SH-SY5Y (cell line): Measurements from ENCODE around the gene EVI2A.

Experiments
- GATA2 ChIP-seq: IDR thresholded peaks from 2 replicates; pipeline ENCODE4 v1.6.1; 2011; ENCODE audit warnings: mild to moderate bottlenecking, low read depth, low read length
- GATA3 ChIP-seq: IDR thresholded peaks from 2 replicates; pipeline ENCODE4 v1.6.1; 2011; ENCODE audit warnings: low read depth, mild to moderate bottlenecking, low read length, moderate library complexity

Gene EVI2A

GRCh38 chr17:31321481-31321880 is at the start of gene EVI2A:
Gene EVI2A, minus strand, starts transcription at chr17:31321622. Its CDS starts 2,609 bp downstream, at chr17:31319013.
- no peak for TF ChIP-seq GATA3
- TF ChIP-seq GATA2 = no peak

DNA sequence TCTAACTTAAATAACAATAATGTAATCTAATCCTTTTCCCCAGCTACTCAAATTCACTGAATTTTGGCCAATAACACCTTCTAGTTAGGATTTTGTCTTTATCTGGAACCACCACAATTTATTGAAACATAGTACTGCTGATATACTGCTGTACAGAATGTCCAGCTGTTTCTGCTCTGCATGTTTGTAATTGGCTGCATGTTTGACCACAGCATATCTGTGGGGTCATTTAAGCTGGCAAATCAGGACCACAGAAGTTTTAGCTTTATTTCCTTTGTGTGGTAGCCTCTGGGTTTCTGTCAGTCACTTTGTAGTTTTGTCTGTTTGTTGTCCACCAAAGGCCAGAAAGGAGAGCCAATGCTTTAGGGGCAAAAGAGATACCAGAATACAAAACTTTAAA is 47.8 kb upstream of the EVI2A start:
- TF ChIP-seq GATA3 (no peak), GATA2 (no peak)

DNA sequence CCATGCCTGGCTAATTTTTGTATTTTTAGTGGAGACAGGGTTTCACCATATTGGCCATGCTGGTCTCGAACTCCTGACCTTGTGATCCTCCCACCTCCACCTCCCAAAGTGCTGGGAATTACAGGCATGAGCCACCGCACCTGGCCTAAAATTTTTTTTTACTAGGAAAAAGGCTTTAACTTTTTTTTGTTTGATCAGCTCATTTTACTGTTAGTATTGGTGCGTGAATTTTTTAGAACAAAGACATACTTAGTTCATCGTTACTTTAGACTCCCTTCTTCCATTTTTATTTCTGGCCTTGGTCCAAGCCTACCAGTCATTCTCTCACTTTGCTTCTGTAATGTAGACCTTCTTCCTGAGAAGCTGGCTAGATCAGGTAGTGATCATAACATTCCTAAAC is 44.7 kb upstream of the EVI2A start:
- TF ChIP-seq GATA2 (no peak), GATA3 (no peak)

DNA sequence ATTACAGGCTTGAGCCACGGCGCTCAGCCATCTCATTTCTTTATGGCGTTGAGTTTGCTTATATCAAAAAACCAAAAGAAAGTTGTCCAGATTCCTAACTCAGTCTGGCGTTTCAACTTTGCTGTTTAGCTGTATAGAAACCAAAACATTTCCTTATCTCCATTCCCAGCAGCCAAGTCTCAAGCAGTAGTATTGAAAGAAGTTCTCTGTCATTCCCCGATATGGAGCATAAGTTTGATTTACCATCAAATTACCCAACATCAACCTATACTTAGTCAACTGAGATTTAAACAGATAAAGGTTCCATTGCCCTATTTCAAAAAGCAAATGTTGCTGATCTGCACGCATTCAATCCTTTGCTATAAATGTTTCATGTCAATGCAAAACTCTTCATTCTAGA is 42.6 kb upstream of the EVI2A start:
- no peak for TF ChIP-seq GATA3
- no peak for TF ChIP-seq GATA2

DNA sequence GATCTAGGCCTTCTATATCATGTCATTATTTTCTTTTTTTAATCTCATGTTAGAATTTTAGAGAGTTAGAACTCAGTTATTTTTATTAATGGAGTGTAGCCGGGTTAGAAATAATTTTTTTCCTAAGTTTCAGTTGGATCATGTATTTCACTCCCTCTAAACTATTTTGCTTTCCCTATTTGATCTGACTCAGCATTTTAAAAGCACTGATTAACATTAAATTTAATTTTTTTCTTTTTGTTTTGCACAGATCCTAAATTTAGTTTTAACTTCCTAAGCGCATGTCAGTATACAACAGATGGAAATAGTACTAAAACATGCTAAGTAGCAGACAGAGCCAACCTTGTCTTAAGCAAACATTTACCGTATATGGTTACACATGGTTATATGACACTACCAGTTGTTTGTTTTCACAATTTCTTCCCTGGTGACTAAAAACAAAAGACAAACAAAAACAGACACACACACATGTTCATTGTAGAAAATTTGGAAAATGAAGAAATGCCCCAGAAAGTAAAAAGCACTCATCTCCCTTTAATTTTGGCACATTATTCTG is 36.5 kb upstream of the EVI2A start:
- no peak for TF ChIP-seq GATA3
- TF ChIP-seq GATA2 = no peak

DNA sequence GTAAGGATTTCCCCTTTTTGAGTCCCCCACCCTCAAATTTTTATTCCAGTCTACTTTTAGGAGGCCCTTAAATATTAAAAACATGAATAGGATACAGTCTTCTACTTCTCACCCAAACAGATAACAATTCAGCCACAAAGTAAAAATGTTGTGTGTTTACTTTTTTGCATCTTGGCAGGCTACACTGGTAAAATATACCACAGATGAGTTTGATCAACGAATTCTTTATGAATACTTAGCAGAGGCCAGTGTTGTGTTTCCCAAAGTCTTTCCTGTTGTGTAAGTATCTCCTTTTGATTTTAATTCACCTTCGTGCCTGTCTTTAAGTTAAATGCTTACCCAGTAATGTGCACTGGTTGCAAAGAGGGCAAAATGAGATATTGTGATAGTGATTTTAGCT is 35.7 kb upstream of the EVI2A start:
- no peak for TF ChIP-seq GATA2

- no peak for TF ChIP-seq GATA3
- TF ChIP-seq GATA2 = no peak
Observed at GRCh38 chr17:31355935-31356334, 34.5 kb upstream of the EVI2A start.

DNA sequence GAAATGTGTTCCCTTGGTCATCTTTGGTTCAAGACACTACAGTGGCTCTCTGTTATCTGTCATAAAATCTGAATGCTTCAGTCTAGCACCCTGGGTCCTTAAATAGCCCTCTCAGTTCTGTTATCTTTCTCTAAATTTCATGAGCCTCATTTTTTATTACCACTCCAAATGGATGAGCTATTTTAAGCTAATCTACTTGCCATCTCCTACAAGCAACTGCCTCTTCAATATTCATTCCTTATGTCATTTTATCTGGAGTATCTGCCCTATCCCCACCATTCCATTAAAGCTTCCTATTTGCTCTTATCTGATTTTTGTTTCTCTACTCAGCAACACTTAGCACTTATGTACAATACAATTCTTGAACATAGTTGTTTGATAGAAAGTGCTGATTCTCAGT is 28.0 kb upstream of the EVI2A start:
- TF ChIP-seq GATA2 (peak; percentile 53; the same call in 1 of the 2 replicates), GATA3 (peak; percentile 37; the same call in 1 of the 2 replicates)

- TF ChIP-seq GATA2 = no peak
- no peak for TF ChIP-seq GATA3
Observed at GRCh38 chr17:31339906-31340661, 18.7 kb upstream of the EVI2A start.

DNA sequence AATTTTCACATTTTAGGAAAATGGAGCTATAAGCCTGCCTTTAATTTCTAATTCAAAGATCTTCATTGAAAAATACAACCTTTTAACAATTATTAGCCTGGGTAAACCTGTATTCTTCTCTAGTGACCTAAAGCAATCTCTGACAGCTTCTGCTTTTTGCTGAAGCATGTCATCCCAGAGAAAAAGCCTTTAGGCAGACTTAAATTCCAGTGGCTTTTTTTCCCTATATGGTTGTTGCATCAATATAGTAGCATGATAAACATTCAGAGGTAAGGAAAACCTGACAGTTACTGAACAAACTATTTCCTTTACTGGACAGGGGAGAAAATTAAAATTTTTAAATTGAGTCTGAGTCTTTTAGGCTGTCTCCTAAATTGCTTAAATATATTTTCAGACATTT is 7.8 kb upstream of the EVI2A start:
- TF ChIP-seq GATA2 = no peak
- no peak for TF ChIP-seq GATA3

DNA sequence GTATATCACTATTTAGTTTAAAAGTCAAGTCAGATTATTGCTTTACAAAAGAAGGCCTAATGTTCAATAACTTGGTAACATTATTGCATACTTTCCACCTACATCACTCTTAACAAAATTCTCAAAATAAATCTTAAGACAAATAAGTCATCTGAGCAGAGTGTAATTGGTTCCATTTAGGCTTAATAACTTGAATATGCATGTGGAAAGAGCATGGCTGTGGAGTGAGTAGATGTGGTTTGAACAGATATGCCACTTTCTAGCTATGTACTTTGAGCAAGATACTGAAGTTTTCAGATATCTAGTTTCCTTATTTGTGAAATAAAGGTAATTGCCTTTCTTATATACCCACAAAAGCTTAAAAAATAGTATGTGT is 6.7 kb upstream of the EVI2A start:
- no peak for TF ChIP-seq GATA3
- TF ChIP-seq GATA2 = no peak

DNA sequence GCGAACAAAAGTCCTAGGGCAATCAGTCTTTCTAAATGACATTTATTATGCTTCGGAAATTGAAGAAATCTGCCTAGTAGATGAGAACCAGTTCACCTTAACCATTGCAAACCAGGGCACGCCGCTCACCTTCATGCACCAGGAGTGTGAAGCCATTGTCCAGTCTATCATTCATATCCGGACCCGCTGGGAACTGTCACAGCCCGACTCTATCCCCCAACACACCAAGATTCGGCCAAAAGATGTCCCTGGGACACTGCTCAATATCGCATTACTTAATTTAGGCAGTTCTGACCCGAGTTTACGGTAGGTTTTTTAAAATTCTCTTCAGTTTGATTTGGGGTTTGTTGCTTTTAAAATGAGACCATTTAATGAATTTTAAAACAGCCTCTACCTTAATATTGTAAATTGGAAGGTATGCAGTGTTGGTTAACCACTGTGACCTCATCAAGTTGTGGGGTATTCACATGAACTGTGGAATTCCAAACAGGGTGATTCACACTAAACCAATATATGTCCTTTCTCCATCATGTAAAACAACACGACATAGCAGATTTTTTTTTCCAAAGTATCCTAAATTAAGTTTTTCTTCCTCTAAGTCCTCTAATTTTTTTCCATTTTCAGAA is 6.2 kb upstream of the EVI2A start:
- no peak for TF ChIP-seq GATA2
- no peak for TF ChIP-seq GATA3

DNA sequence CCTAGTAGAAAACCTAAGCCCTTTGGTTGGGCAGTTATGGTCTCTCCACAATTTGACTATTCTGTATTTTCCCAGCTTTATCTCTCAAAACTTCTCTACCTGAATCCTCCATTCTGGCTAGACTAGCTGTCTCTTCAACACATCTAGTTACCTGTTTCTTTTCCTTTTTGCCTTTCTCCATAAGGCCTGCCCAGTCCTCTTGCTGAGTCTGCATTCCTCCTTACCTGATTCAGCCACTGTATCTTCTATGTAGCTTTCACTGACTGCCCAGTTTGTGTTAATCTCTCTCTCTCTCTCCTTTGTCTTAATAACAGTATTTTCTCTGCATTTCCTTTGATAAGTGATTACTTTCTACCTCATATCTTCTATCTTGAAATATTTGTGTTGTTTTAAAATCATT is 2.1 kb upstream of the EVI2A start:
- TF ChIP-seq GATA3 (no peak), GATA2 (no peak)

DNA sequence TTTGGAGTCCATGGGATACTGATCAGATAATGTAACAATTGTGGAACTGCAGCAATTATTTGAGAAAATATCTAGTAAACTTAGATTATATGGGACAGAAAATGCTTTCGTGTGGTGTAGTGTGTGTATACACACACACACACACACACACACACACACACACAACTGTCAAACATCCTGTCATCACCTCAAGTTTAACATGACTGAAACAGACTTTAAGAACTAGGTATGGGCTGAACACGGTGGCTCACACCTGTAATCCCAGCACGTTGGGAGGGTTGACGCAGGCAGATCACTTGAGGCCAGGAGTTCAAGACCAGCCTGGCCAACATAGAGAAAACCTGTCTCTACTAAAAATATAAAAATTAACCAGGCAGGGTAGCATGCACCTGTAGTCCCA is 544 bp upstream of the EVI2A start:
- TF ChIP-seq GATA2 (no peak), GATA3 (no peak)

DNA sequence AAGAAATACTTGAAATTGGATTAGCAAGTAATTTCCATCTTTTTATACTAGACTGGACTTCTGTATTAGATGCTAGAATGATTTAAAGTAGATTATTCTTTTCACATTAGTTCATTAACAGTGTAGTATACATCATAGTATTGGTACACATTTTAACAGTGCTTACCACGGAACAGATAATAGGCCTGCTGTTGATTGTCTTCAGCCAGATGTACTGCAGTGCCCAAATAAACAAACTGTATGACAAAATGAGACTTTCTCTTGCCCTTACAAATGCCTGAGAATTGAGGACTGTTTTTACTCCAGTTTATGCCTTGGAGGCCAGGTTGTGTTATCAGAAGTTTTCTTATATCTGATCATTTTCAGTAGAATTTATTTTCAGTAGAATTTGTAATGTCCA is 631 bp downstream of the EVI2A start:
- TF ChIP-seq GATA2 = no peak
- no peak for TF ChIP-seq GATA3

GRCh38 chr17:31320241-31320640 is 1.2 kb downstream of the EVI2A start:
- TF ChIP-seq GATA3 (no peak), GATA2 (no peak)
